ENCODE results near the gene TP53TG5.

TP53TG5 gene

DNA sequence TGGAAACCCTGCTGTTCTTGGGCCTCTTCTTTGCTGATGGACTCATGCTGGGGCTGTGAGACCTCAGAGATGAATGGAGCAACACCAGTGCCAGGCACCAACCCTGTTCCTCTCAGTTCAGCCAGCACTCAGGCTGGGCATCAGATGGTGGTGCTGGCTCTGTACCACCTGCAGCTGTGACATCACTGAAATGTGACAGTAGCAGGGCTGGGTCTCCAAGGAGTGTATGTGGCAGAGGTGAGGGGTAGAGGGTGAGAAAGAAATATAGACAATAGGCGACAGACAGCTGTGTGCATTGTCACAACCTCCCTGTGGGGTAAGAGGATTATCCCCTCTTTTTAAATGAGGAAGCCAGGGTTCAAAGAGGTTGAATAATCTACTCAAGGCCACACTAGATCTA, at the start of gene TP53TG5:
TSS of gene TP53TG5 (minus strand) at position 135 of the 400 bp plus-strand sequence. CDS start at position 46, 89 bp downstream.
- DNase-seq (ENCODE audit: low read depth, low spot score): no peak

GRCh38 chr20:45427236-45428149, 49.4 kb upstream of the TP53TG5 start:
- no peak for DNase-seq (ENCODE audit: low read depth, low spot score)

DNA sequence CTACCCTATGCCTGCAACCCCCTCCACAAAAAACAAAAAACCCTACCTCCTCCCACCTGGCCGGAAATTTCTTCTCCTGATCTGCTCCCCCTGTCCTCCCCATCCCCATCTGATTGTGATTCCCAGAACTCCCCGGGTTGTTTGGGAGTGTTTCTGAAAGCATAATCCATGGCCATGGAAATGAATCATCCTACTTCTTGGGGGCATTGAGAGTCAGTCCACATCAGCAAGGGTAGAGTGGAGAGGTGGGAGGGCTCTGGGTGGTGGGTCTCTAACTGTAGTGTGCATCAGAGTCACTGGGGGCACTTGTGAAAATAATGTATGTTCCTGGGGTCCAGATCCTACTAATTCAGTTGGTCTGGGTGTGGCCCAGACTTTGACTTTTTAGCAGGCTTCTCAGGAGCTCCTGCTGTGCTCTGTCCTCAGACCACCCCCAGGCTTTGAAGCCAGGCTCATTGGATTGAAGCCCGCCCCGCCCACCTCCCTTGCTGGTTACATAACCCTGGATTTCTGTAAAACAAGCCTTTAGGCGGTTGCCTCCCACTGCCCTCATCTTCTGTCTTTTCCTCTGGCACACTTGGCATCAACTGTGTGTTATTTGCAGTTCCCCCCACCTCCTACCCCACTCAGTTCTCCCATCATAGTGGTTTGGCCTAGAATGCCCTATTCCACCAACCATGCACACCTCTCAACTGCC, 48.3 kb upstream of the TP53TG5 start:
- DNase-seq (ENCODE audit: low read depth, low spot score): peak; percentile 67

DNA sequence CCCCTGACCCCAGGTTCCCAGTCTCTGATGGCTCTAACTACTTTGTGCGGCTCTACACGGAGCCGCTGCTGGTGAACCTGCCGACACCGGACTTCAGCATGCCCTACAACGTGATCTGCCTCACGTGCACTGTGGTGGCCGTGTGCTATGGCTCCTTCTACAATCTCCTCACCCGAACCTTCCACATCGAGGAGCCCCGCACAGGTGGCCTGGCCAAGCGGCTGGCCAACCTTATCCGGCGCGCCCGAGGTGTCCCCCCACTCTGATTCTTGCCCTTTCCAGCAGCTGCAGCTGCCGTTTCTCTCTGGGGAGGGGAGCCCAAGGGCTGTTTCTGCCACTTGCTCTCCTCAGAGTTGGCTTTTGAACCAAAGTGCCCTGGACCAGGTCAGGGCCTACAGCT, 47.4 kb upstream of the TP53TG5 start:
- no peak for DNase-seq (ENCODE audit: low read depth, low spot score)

GRCh38 chr20:45423700-45424099, 45.6 kb upstream of the TP53TG5 start:
- no peak for DNase-seq (ENCODE audit: low read depth, low spot score)

GRCh38 chr20:45420125-45420524, 42.0 kb upstream of the TP53TG5 start:
- no peak for DNase-seq (ENCODE audit: low read depth, low spot score)

GRCh38 chr20:45419188-45420091, 41.3 kb upstream of the TP53TG5 start:
- DNase-seq (ENCODE audit: low read depth, low spot score): no peak

- no peak for DNase-seq (ENCODE audit: low read depth, low spot score)
Observed at GRCh38 chr20:45416917-45417316, 38.8 kb upstream of the TP53TG5 start.

GRCh38 chr20:45415822-45416637, 37.9 kb upstream of the TP53TG5 start, which contains the start of gene PIGT:
Gene PIGT (plus strand): TSS chr20:45416141. CDS start chr20:45416157, 16 bp downstream.
- peak; percentile 89 for DNase-seq (ENCODE audit: low read depth, low spot score)

DNA sequence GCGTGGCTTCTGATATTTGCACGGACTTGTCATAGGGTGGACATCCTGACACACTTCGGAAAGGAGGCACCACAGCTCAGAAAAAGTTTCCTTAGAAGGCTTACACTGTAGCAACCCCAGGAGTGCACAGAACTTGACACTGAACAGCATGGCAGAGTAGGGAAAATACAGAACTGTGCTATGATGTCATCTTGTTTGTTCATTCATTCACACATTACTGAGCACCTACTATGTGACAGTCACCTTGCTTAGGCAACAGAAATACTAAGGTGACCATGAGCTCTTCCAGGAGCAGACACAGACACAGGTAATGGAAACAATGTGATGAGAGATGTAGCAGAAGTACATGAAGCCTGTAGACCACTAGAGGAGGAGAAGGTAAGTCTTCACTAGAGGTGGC, 35.4 kb upstream of the TP53TG5 start:
- no peak for DNase-seq (ENCODE audit: low read depth, low spot score)

DNA sequence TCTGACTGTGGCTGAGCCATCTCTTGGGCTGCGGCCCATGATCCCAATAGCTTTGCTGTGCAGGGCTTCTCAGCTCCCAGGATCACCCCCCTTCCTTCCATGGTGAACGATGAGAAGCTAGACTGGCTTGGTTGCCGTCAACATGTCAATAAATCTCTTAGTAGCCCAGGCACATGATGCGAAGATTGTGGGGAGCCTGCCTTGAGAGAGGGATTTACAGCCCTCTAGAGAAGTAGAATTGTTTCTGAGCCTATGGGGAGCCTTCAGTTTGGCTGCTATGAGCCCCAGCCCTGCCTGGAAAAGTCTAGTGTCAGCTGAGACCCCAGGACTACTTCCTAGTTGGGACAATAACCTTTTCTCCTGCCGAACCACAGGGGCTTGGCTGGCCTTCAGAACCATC, 34.5 kb upstream of the TP53TG5 start:
- DNase-seq (ENCODE audit: low read depth, low spot score): no peak

- DNase-seq (ENCODE audit: low read depth, low spot score): no peak
Observed at GRCh38 chr20:45410887-45411286, 32.8 kb upstream of the TP53TG5 start.

DNA sequence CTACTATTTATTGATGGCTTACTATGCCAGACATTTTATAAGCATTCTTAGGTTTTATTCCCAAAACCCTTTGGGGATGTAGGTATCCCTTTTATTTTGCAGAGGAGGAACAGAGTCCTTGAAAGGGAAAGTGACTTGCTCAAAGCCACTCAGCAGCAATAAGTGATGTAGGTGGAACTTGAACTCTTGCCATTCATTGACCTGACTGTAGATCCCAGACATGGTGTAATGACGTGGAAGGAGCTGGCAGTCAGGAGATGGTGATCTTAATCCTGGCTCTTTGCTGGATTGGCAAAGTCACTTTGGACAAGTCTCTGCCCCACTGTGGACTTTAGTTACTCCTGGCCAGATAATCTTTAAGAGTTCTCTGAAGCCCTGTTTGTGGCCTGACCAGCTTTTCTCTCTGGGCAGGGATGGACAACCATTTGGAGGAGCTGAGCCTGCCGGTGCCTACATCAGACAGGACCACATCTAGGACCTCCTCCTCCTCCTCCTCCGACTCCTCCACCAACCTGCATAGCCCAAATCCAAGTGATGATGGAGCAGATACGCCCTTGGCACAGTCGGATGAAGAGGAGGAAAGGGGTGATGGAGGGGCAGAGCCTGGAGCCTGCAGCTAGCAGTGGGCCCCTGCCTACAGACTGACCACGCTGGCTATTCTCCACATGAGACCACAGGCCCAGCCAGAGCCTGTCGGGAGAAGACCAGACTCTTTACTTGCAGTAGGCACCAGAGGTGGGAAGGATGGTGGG, 31.6 kb upstream of the TP53TG5 start:
- no peak for DNase-seq (ENCODE audit: low read depth, low spot score)

- DNase-seq (ENCODE audit: low read depth, low spot score): no peak
Observed at GRCh38 chr20:45408646-45409213, 30.6 kb upstream of the TP53TG5 start.

DNA sequence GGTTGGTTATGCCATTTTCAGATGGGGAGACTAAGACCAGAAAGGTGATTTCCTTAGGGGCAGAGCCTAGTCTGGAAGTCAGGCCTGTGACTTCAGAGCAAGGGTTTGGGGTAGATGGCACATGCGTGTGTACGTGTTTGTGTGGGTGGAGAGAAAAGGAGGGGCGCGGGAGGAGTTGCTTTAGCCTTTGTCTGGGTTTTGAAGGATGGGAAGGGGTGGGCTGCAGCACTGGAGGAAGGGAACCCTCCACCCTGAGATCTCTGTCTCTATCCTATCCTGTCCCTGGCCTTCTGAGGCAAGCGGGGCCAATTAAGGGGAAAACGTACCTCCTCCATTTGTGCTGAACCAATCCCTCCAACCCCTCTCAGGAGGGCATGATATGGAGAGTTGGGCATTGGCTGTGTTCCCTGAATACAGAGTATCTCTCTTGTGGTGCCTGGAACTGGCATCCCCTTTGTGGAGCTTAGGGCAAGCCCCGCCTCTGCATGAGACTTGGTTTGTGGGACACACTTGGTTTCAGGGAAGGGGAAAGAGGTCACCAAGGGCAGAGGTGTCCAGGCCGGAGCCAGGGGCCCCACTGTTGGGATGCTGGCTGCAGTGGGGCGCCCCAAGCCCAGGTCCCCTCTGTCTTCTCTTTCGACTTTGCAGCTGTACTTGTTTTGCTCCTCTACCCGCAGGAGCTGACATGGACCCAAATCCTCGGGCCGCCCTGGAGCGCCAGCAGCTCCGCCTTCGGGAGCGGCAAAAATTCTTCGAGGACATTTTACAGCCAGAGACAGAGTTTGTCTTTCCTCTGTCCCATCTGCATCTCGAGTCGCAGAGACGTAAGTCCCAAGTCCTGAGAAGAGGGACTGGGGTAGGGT, 29.9 kb upstream of the TP53TG5 start, which contains the start of gene DBNDD2:
TSS of gene DBNDD2 (plus strand) at position 507 of the 863 bp plus-strand sequence. CDS start at position 686, 179 bp downstream.
- no peak for DNase-seq (ENCODE audit: low read depth, low spot score)

- peak; percentile 54 for DNase-seq (ENCODE audit: low read depth, low spot score)
Observed at GRCh38 chr20:45407067-45407745, 29.1 kb upstream of the TP53TG5 start.

DNA sequence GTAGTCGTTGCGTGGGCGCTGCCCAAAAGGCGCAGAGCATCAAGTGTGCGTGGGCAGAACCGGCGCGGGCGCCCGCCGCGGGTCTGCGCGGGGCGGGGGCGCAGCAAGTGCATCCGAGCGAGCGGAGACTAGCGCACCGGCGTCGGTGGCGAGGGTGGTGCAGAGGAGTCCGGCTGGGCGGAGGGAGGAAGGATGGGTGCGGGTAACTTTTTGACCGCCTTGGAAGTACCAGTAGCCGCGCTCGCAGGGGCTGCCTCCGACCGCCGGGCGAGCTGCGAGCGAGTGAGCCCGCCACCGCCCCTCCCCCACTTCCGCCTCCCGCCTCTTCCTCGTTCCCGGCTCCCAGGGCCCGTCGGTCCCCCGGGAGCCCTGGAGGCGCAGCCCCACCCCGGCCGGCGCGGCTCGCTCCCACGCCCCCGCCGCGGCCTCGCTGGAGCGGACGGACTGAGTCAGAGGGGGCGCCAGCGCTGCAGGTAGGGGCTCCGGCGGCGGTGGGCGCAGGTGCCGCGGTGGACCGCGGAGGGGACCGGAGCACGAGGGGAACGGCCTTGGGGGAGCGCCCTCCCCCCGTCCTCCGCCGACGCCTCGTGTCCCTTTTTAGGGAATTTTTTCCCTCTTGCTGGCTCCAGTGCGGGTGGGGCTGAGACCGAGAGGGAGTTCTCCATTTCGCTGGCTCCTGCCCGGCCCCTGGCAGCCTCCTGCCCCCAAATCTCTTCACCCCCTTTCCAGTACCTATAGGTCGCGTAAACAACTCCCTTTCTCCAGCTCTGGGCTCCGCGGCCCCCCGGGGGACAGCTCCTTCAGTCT, 28.3 kb upstream of the TP53TG5 start:
- DNase-seq (ENCODE audit: low read depth, low spot score): peak; percentile 30

All from ELF-1 (cell line).